Measurements from ENCODE around the gene ABCB10. TPM values are rescaled to one million over a fixed set of nuclear protein-coding genes. Genes with fewer than 3 reads are reported as not detected.
"Not testable (repeated sequence)": the region's sequence is repeated elsewhere in the genome, so short reads cannot be mapped to it uniquely, and the experiment has no call there.

Gene ABCB10
- total RNA-seq: 35.7 and 36.8 TPM in 2 replicates

DNA sequence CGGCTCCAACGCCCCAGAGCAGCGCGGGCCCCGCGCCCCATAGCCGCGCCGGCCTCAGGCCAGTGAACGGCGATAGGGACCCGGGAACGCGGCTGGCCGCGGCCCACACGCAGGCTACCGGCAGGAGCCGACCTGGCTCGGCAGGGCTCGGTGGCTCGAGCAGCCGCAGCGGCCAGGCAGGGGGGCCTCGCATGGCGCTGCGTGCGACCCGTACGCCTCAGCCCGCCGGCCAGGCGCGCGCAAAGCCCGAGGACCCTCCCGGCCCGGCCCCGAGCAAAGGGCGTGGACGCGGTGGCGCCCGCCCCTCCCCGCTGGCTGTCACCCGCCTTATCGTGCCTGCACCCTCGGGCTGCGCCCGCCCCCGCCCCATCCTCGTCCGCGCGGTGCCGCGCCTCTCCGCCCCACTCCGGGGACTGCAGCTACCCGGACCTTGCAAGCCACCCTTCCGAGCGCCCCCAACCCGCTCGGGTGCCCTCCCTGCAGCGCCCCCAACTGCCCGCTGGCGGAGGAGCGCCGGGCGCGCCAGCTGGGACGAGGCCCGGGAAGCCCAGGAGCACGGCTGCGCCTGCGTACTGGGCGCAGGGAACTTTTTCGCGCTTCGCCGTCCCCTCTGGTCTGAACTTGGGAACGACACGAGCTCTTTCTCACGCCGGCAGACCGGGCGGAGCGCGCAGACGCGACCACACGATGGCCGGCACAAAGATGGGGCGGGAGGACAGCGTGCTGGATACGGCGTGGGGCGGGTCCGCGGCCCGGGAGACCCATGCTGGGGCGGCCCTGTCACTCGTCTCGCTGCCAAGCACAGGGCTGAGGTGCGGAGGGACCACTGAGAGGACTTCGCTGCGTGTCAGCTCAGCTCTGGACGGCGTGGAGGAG lies at the start of gene ABCB10:
Gene ABCB10 (minus strand): TSS at position 248 of the 876 bp plus-strand sequence. CDS start 55 bp downstream, at position 193.
- DNase-seq: peak; percentile 99

DNA sequence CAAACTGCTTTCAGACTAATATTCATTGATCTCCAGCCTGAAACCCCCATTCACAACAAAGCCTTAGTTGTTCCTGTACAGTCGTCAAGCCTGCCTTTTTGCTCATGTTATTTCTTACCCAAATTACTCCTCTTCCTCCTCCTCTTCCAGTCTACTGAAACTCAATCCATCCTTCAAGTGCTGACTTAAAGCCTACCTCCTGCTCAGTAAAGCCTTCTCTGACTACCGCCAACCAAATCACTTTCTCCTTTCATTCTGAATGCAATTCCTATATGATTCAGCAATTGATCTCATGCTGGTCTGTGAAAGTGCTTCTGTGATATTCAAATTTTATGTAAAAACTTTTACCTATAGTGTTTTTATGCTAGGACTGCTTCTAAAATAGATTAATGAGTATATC lies 48.9 kb upstream of the ABCB10 start:
- DNase-seq: no peak

DNA sequence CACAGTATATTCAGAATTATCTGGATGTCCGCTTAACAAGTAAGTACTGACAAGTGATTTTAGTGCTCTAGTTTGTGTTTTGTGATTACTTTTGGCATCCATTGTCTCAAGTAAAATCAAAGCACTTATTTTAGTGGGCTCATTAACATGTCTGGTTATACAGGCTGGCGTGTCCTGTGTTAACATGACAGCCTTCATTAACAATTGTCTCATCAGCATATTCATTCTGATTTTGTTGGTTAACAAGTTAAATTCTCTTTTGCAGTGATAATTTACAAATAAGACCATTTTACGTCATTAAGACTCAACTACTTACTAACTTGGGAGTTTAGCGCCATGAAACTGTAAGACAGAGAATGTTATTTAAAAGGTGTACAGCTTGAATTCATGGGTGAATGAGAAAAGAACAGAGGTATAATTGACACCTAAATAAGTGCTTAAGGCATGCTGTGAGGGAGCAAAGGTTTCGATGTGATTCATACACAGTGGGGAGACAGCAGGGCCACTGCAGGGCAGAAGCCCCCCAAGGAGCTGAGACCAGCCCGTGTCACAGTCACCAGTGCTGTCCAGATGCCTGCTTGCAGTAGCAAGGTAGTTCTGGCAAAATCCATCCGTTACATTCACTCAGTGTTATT lies 45.0 kb upstream of the ABCB10 start:
- DNase-seq: no peak

DNA sequence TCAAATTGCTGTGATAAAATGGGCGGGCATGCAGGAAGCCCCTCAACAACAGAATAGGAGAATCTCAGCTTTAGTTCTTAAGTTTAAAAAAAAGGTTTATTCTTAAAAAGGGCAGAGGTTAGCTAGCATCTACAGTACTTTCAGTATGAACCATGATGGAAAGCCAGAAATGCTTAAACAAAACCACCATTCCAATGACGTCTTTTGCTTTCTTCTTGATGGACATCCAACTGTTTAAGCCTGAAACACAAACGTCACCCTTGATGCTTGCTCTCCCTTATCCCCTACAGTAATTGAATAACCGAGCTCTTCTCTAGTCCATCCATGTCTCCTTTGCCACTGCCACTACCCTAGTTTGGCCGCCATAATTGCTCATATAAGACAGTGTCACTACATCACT lies 41.7 kb upstream of the ABCB10 start:
- no peak for DNase-seq

DNA sequence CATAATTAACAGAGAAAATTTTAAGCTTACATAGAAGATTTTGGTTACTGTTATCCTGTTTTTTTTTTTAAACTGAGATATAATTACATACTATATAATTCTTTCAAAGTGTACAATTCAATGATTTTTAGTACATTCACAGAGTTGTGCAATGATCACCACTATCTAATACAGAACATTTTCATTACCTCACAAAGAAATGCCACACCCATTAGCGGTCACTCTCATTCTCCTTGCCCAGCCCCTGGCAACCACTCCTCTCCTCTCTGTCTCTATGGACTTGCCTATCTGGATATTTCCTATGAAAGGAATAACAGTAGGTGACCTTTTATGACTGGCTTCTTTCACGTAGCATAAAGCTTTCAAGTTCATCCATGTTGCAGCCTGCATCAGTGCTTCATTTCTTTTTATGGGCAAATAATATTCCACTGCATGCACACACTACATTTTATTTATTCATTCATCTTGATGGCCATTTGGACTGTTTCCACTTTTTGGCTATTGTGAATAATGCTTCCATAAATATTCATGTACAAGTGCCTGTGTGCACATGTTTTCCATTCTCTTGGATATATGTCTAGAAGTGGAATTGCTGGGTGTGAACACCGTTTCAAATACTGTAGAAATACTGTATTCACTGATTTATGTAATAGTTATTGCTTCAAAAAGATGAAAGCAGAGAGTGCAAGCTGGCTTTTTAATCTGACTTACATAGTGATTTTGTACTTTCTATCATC lies 40.9 kb upstream of the ABCB10 start:
- no peak for DNase-seq

DNA sequence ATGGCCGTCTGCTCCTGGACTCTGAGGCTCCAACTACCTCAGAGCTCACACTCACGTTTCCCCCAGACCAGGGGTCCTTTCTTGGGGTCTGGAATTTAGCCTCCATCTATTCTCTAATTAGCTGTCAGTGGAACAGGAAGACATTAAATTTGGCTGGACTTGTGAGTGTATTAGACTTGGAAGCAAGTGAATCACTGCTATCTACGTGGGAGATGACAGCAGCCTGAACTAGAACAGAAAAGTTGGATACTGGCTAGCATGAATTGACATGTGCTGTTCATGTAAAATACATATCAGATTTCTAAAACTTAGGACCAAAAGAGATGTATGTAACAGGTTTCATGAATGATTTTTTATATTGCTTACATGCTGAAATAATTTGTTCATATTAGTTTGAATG lies 39.4 kb upstream of the ABCB10 start:
- no peak for DNase-seq

DNA sequence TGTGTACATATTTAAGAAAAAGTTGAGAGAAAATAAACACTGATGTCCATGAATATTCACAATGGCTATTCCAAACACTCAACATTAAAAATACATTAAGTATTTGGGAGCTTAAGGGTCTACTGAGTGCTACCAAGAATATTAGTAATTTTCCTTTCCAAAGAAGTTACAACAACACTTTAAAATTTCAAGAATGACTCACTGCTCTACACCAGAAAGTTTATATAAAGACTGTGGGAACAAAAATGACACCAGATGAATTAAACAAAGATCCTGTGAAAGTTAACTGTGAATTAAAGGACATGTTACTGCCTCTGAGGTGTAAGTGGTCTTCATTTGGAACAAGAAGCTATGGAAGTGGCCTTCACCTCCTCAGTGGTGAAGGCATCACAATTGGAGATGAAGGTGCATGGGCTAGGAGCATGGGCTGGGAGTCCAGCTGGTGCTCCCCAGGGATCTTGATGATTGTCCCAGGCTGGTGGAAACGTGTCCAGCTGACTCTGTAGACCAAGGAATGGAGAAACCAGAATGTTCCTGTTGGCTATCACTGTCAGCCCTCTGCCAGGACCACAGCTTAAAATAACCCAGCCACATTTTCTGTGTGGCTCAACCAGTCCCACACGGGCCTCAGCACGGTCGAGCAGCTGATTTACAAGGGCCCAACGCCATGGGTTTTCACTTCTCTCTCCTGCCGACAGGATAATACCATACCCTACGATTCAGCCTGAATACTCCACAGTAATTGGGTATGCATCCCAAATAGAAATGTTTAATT lies 38.6 kb upstream of the ABCB10 start:
- DNase-seq: no peak

DNA sequence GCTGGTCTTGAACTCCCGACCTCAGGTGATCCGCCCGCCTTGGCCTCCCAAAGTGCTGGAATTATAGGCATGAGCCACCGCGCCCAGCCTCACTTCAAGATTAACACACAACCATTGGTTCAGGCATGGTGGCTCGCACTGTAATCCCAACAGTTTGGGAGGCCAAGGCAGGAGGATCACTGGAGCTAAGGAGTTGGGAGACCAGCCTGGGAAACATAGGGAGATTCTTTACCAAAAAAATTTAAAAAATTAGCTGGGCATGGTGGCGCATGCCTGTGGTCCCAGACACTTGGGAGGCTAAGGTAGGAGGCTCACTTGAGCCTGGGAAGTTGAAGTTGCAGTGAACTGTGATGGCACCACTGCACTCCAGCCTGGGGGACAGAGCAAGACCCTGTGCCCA lies 37.4 kb upstream of the ABCB10 start:
- not testable (repeated sequence) for DNase-seq

DNA sequence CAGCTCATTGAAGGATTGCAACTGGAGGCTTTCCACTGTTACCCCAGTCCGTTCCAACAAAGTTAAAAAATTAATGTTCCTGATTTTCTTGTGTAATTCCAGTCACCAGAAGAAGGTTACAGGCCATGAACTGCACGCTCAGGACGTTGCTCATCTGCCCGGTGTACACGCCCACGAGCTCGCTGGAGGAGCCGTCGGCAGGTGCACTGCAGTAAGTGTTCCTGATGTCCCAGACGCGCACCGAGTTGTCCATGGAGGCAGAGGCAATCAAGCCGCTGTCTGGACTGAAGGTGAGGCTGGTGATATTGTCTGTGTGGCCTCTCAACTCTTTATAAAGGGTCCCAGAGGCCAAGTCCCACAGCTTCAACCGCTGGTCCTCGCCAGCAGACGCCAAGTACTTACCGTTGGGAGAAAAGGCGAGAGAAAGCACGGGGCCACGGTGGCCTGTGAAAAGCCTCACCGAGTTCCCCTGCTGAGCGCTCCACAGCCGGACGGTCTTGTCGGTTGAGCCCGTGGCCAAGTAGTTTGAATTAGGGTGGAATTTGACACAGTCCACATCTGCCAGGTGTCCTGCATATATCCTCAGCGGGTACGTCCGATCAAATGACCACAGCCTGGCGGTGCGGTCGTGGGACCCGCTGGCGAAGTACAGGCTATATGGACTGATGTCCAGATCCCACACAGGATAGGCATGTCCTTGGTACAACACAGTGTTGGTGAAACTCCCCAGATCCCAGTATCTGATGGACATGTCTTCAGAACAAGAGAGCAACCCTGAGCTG lies 35.9 kb upstream of the ABCB10 start:
- DNase-seq: no peak

DNA sequence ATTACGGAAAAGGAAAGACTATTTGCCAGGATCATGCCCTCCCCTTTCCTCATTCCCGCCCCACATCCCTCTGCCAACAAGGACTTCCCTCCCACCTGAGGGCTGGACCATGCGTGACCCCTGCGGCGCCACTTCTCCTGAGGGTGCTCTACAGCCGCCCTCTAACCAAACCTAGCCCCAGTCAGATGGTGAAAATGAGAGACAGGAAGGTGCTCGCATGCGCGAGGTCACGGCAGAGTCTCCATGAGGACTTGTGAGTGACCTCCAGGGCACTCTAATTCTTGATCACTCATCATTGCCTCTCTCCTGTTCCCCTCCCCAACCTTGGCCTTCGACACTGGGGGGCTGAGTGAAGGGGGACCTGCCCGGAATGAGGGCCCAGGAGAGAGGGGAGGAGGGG lies 35.3 kb upstream of the ABCB10 start:
- no peak for DNase-seq

DNA sequence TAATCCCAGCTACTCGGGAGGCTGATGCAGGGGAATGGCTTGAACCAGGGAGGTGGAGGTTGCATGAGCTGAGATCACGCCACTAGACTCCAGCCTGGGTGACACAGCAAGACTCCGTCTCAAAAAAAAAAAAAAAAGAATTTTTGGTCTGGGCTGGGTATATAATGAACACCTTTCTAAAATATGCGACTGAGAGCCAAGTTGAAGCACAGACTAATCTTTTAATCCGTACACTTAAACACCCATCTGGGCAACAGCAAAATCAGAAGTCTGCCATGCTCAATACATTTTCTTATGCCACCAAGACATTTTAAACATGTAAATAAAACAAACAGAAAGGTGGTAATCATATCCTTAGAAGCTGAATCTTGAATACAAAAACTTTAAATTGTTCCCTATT lies 31.6 kb upstream of the ABCB10 start:
- no peak for DNase-seq

DNA sequence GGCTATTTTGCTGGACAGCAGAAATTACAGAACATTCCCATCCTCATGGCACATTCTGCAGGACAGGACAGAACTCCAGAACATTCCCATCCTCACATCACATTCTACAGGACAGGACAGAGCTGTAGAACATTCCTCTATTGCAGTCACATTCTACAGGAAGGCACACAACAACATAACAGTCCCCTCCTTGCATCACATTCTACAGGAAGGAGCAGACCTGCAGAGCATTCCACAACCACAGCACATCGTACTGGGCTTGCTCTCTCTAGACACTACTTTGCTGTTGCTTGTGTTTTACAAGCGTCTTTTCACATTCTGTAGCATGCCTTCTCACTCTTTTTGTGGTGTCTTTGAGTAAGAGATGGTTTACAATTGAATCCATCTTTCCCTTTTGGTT lies 26.8 kb upstream of the ABCB10 start:
- no peak for DNase-seq

DNA sequence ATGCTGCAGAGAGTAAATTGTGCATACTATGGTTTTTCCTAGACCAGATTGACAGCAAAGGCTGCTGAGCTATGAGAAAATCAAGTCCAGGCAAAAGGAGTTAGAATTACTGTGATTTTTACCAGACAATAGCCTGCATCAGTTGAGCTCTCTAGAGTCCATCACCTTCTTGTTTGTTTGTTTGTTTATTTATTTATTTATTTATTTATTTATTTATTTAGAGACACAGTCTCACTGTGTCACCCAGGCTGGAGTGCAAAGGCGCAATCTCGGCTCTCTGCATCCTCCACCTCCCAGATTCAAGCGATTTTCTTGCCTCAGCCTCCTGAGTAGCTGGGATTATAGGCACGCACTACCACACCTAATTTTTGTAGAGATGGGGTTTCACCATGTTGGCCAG lies 24.2 kb upstream of the ABCB10 start:
- DNase-seq: no peak

DNA sequence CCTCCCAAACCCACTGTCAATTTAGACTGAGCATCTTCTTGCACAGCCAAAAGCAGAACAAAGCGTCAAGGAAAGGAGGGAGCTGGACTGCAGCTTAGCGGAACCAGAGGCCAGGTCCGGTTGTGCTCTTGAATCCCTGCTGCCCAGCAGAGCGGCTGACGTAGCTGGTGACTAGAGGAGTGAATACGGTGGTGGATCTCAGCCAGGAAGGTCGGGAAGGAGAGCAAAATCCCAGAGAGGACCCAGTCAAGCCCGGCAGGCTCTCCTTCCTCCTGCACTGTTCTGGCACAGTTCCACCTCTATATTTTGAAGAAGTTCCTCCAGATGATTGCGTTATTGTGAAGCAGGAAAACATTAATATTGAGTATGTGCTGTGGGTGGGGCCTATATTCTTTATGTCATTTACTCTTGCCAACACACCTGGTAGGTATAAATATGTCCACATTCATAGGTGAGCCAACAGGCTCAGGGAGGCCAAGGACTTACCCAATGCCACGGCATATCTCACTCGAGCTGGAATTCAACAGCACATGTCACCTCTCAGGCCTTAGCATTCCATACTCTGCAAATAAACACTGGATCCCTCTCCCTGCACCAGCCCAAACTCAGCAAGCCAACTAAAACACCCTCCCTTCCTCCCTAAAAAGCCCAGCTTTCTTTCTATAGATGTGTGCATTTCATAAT lies 23.6 kb upstream of the ABCB10 start:
- peak; percentile 54 for DNase-seq

DNA sequence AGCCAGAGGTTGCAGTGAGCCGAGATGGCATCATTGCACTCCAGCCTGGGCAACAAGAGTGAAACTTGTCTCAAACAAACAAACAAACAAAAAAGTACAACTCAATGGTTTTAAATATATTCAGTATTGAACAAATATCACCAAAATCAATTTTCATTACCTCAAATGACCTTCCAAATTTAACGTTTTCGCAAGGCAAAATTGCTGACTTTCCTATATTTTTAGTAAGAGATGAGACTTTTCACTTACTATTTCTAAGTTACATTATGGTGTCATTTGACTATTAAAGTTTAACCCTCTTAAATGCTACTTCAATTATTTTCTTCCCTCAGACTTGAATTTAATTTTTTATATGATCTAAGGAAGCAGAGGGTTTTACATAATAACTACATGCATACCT lies 23.0 kb upstream of the ABCB10 start:
- no peak for DNase-seq

DNA sequence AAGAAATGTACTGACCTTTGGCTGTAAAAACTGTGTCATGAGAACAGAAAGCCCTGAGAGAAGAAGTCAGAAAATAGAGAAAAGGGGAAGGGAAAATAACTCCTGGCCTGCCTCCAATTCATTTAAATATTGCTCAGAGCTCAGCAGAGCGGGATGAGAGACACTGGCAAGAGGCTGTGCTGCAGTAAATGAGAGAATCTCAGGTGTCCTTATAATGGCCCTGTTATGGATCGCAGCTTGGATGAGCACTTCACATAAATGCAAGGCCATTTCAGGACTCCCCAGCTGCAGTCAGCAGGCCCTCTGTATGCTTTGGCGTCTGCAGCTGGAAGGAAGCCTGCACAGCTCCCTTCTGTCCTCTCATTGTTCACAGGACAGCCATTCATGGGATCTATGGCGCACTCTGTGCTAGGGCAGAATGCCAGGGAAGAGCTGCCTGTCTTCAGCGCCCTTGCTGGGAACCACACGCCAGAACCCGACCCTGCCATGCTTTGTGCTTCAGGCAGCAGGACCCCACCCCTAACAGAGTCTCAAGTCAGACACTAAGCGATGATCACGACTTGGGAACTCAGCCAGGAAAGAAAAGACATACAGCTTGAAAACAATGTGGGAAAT lies 20.7 kb upstream of the ABCB10 start:
- peak; percentile 87 for DNase-seq

DNA sequence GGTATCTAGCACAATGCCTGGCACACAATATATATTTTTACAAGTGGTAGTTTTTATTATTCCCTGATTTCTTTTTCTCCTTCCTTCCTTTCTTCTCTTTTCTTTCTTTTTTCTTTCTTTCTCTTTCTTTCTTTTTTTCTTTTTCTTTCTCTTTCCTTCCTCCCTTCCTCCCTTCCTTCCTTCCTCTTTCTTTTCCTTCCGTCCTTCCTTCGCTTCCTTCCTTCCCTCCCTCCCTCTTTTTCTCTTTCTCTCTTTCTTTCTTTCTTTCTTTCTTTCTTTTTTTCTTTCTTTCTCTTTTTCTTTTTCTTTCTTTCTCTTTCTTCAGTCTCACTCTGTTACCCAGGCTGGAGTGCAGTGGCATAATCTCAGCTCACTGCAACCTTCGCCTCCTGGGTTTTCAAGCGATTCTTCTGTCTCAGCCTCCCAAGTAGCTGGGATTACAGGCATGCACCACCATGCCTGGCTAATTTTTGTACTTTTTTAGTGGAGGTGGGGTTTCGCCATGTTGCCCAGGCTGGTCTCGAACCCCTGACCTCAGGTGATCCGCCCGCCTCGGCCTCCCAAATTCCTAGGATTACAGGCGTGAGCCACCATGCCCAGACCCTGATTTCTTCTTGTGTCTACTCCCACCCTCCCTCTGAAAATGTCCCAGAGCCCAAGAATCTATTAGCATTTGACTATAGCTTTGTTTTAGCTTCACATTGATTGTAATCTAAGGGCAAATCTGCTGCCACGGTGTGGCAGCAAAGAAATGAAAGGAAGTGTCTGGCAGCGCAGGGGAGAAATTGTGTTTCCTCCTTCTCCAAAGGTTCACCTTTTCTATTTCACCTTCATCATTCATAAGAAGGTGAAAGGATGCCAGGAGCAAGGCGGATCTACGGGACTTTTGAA lies 19.9 kb upstream of the ABCB10 start:
- peak; percentile 30 for DNase-seq

DNA sequence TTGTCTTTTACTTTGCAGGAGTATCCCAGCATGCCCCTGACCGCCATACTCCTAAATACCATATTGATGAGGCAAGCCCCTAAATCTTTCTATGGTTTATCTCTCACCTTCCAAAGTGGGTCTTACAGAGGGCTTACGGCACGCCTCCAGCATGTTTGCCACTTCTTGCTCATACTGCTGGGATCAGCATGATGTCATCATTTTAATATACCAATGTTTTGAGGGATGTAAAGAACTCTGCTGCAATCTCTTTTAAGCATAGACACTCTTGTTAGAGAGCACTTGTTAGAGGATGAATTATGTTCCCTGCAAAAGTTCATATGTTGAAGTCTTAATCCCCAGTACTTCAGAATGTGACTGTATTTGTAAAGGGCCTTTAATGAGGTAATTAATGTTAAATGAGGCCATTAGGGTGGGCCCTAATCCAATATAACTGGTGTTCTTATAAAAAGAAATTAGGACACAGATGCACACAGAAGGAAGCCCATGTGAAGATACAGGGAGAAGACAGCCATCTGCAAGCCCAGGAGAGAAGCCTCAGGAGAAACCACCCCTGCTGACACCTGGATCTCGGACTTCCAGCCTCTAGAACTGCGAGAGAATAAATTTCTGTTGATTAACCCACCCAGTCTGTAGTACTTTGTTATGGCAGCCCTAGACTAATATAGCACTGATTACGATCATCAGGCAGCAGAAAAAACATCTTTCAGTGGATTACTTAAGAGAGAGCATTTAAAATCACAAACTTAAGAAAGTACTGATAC lies 16.4 kb upstream of the ABCB10 start:
- no peak for DNase-seq

DNA sequence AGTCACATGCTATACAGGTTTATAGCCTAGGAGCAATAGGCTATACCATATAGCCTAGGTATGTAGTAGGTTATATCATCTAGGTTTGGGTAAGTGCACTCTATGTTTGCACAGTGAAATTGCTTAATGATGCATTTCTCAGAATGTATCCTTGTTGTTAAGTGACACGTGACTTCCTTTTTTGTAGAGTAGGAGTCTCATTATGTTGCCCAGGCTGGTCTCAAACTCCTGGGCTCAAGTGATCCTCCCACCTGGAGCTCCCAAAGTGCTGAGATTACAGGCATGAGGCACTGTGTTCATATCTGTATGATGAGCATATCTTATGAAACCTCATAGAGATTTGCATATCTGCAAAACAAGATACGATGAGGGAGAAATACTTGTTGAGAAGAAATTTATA lies 13.8 kb upstream of the ABCB10 start:
- DNase-seq: no peak
